Measurements from ENCODE around the gene SPTBN1. TPM values are rescaled to one million over a fixed set of nuclear protein-coding genes. Genes with fewer than 3 reads are reported as not detected.

Gene SPTBN1
- total and polyA plus RNA-seq, 2 donors (not counting 3 experiments of a cell fraction or from before 2014, with no cell fraction given), result 63.3 to 320 TPM

GRCh38 chr2:54706622-54707021, 250.5 kb downstream of the SPTBN1 start:
- Histone ChIP-seq H3K36me3 (ENCODE audit: control insufficient read depth in 2 of 2, extremely low read depth in 1 of 2, insufficient read depth in 2 of 2, low read length in 2 of 2) (no peaks in the 10 kb centered on the region), H3K79me2 (ENCODE audit: control insufficient read depth, insufficient read depth, low read length) (no peaks in the 10 kb centered on the region), H4K20me1 (replicated peaks; ENCODE audit: control insufficient read depth, extremely low read depth, insufficient read depth, low read length) (no peaks in the 10 kb centered on the region), H3K4me3 (replicated peaks in 1 of 3; ENCODE audit: insufficient read depth in 1 of 3, low read depth in 1 of 3, low read length in 3 of 3) (no peak overlapping the region), H3K27ac (ENCODE audit: insufficient read depth, low read depth, low read length) (no peak overlapping the region), H3K9ac (replicated peaks; ENCODE audit: extremely low read depth, insufficient read depth, low read length) (no peak overlapping the region), H3K9me1 (replicated peaks; ENCODE audit: control insufficient read depth, extremely low read depth, insufficient read depth, low read length) (no peaks in the 10 kb centered on the region), H3K4me2 (ENCODE audit: insufficient read depth, low read length) (no peak overlapping the region), H3K4me1 (ENCODE audit: control insufficient read depth, extremely low read depth, insufficient read depth, low read length) (peaks cover 8% of the 10 kb centered on the region), H3K27me3 (ENCODE audit: control insufficient read depth in 2 of 2, insufficient read depth in 2 of 2, low read length in 2 of 2) (peaks cover 0 to 9% of the 10 kb centered on the region in 2 experiments), H2AFZ (ENCODE audit: low read depth, low read length) (no peak overlapping the region), H3K9me3 (replicated peaks; ENCODE audit: control insufficient read depth, insufficient read depth, low read length) (no peaks in the 10 kb centered on the region)
- TF ChIP-seq EZH2 (IDR thresholded peaks at IDR 0.05; ENCODE audit: borderline replicate concordance, low read depth, low read length, severe bottlenecking) (no peak), CTCF (IDR thresholded peaks at IDR 0.05; ENCODE audit: extremely low read depth in 1 of 2, insufficient read depth in 1 of 2, low read depth in 1 of 2, low read length in 2 of 2) (no peak), FOS (IDR thresholded peaks at IDR 0.05; ENCODE audit: borderline replicate concordance, insufficient read depth, low read length) (no peak), POLR2AphosphoS5 (IDR thresholded peaks at IDR 0.05; ENCODE audit: insufficient read depth, low read depth, low read length) (no peak), JUN (IDR thresholded peaks at IDR 0.05; ENCODE audit: borderline replicate concordance, insufficient read depth, insufficient read length, low read depth) (no peak), MYC (IDR thresholded peaks at IDR 0.05; ENCODE audit: low read depth, low read length) (no peak), POLR2A (IDR thresholded peaks at IDR 0.05; ENCODE audit: low read depth, low read length) (no peak), GATA2 (IDR thresholded peaks at IDR 0.05; ENCODE audit: insufficient read depth, insufficient read length, low read depth, low read length) (no peak)
- TF ChIP-seq, protein P1, sequence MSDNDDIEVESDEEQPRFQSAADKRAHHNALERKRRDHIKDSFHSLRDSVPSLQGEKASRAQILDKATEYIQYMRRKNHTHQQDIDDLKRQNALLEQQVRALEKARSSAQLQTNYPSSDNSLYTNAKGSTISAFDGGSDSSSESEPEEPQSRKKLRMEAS (IDR thresholded peaks at IDR 0.05; ENCODE audit: insufficient read depth, insufficient read length), result no peak
- dilution Hi-C loops (cut with MboI; ENCODE audit: extremely low pct_ligation_motif_present, low sequenced_read_pairs) (no loop called here), intact Hi-C loops (cut with micrococcal nuclease) (loop anchor here (10.0 kb wide), 2 partner anchors 502 to 1282 kb away; no protein-coding TSS in a partner anchor)
- BruUV-seq (replicated peaks), result no TSS peak
- FAIRE-seq, result no peak
- ChIA-PET CTCF (interaction anchor here (5.3 to 8.5 kb wide), 3 partner anchors 42 to 600 kb away, joined by 53 to 295 read pairs (median 205); no protein-coding TSS in a partner anchor), POLR2A (interaction anchor here (0.7 kb wide), 1 partner anchor 16 kb away, joined by 5 read pairs; no protein-coding TSS in a partner anchor)
- no peak for DNase-seq (ENCODE audit: low read depth, low spot score)
